ENCODE results near the gene LOXL3. TPM values are rescaled to one million over a fixed set of nuclear protein-coding genes. Genes with fewer than 3 reads are reported as not detected.

The LOXL3 gene
- total RNA-seq, 1 donor from 2014 or later = 24.2 TPM

DNA sequence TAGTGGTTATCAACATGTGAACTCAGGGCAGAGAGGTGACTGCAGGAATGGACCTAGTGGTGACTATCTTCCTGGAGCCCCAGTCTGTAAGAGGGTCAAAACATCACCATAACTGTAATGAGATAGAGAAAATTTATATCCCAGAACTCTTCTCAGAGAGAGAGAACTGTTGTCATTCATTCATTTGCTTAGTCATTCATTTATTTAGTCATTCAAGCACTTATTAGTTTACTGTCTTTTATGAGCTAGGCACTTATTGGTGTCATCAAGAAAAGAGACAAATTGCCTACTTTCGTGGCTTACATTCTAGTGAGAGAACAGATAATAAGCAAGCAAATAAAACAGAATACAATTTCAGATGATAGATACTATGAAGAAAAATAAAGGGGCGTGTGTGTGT lies 34.9 kb upstream of the LOXL3 start:
- Mint-ChIP-seq H3K27ac (no peak overlapping the region), H3K36me3 (no peaks in the 10 kb centered on the region), H3K9me3 (no peaks in the 10 kb centered on the region), H3K4me1 (peaks cover 21% of the 10 kb centered on the region), H3K4me3 (no peak overlapping the region), H3K27me3 (ENCODE audit: insufficient read depth, low read depth) (no peaks in the 10 kb centered on the region)
- no peak overlapping the region for H3K27ac ChIP-seq
- H2AFZ ChIP-seq (replicated peaks) = no peak overlapping the region
- no peaks in the 10 kb centered on the region for H4K20me1 ChIP-seq (ENCODE audit: low read depth)
- no peak for DNase-seq (ENCODE audit: low spot score)
- peaks cover 9% of the 10 kb centered on the region for H3K27me3 ChIP-seq
- no peak overlapping the region for H3K4me2 ChIP-seq
- TF ChIP-seq EZH2phosphoT487 (IDR thresholded peaks at IDR 0.05) = no peak
- TF ChIP-seq EZH2 (IDR thresholded peaks at IDR 0.05) = no peak
- TF ChIP-seq, protein P1, sequence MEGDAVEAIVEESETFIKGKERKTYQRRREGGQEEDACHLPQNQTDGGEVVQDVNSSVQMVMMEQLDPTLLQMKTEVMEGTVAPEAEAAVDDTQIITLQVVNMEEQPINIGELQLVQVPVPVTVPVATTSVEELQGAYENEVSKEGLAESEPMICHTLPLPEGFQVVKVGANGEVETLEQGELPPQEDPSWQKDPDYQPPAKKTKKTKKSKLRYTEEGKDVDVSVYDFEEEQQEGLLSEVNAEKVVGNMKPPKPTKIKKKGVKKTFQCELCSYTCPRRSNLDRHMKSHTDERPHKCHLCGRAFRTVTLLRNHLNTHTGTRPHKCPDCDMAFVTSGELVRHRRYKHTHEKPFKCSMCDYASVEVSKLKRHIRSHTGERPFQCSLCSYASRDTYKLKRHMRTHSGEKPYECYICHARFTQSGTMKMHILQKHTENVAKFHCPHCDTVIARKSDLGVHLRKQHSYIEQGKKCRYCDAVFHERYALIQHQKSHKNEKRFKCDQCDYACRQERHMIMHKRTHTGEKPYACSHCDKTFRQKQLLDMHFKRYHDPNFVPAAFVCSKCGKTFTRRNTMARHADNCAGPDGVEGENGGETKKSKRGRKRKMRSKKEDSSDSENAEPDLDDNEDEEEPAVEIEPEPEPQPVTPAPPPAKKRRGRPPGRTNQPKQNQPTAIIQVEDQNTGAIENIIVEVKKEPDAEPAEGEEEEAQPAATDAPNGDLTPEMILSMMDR (IDR thresholded peaks at IDR 0.05) = no peak
- H3K4me1 ChIP-seq = no peaks in the 10 kb centered on the region
- no peak overlapping the region for H3K4me3 ChIP-seq
- H3F3A ChIP-seq (ENCODE audit: low read depth) = no peaks in the 10 kb centered on the region
- no peaks in the 10 kb centered on the region for H3K9me3 ChIP-seq (ENCODE audit: low read depth)
- H3K36me3 ChIP-seq = no peaks in the 10 kb centered on the region
- no peaks in the 10 kb centered on the region for H3K79me2 ChIP-seq (ENCODE audit: low read depth)
- H3K9ac ChIP-seq = no peak overlapping the region

DNA sequence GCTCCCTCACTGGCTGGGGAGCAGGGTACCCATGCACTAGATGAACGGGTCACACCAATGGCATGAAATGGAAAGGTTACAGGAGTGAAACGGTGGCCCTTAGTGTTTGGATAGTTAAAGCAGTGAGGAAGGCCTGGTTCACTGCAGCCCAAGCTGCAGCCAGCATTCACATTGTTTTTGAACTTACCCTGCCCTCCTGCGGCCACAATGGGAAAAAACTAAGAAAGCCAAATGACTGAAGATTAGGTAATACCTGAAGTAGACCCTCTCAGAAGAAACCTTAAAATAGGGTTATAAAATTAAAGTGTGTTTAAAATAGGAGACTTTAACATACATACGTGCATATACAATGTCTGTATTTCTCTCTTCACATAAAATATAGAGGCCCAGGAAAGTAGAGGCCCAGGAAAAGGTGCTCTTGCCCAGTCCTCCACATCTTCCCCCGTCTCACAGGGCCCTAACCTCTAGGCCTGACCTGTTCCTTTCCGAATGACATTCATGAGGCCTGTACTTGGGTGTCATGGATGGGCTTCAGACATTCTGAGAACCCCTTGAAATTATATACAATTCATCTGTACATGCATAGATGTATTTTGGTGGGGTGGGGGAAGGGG lies 34.0 kb upstream of the LOXL3 start:
- no peaks in the 10 kb centered on the region for H3K4me1 ChIP-seq
- H3K27ac ChIP-seq = no peak overlapping the region
- H3K27me3 ChIP-seq = peaks cover 8% of the 10 kb centered on the region
- no peak for TF ChIP-seq EZH2phosphoT487 (IDR thresholded peaks at IDR 0.05)
- TF ChIP-seq, protein P1 (IDR thresholded peaks at IDR 0.05) = peak; percentile 73
- H3K9me3 Mint-ChIP-seq = no peaks in the 10 kb centered on the region
- no peaks in the 10 kb centered on the region for H4K20me1 ChIP-seq (ENCODE audit: low read depth)
- no peaks in the 10 kb centered on the region for H3K36me3 ChIP-seq
- no peaks in the 10 kb centered on the region for H3K79me2 ChIP-seq (ENCODE audit: low read depth)
- H3K4me3 ChIP-seq = no peak overlapping the region
- peak overlapping the region; percentile 78 for H2AFZ ChIP-seq (replicated peaks)
- peak overlapping the region; percentile 85 for H3K27ac Mint-ChIP-seq
- no peak overlapping the region for H3K4me2 ChIP-seq
- no peaks in the 10 kb centered on the region for H3F3A ChIP-seq (ENCODE audit: low read depth)
- peak; percentile 68 for DNase-seq (ENCODE audit: low spot score)
- H3K4me1 Mint-ChIP-seq = peaks cover 28% of the 10 kb centered on the region
- no peak overlapping the region for H3K9ac ChIP-seq
- no peaks in the 10 kb centered on the region for H3K9me3 ChIP-seq (ENCODE audit: low read depth)
- no peaks in the 10 kb centered on the region for H3K36me3 Mint-ChIP-seq
- H3K27me3 Mint-ChIP-seq (ENCODE audit: insufficient read depth, low read depth) = no peaks in the 10 kb centered on the region
- H3K4me3 Mint-ChIP-seq = peak overlapping the region; percentile 44

DNA sequence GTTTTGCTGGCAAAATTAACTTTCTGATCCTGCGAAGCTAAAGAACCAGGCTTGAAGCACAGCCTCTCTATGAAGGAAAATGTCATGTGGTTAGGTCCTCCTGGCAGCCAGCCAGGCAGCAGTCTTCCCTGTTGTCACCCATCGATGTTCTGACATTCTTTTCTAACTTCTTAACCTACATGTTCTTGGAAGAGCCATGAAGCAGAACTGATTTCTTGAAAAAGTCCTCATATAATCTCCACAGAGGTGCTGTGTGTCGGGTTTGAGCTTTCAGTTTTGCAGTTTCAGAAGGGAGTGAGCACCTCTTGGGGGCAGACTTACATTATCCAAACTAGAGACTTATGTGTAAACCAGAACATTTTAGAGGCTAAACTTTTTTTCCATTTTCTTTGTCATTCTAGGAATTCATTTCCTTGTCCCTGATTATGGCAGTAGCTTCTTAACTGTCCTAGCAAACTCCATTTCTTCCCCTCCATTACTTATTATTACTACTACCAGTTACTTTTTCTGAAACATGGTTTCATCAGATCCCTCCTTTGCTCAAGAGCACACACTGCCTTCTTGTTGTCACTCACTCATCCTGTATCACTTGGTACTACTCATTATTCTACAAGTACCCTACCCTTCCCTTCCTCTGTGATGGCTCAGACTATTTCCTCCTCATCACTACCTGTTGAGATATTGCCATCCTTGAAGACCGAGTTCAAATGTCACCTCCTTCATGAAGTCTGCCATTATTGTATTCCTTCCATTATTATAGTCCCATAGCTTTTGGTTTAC lies 31.9 kb upstream of the LOXL3 start:
- Histone ChIP-seq H3K9ac (no peak overlapping the region), H3F3A (ENCODE audit: low read depth) (no peaks in the 10 kb centered on the region), H4K20me1 (ENCODE audit: low read depth) (no peaks in the 10 kb centered on the region), H3K36me3 (no peaks in the 10 kb centered on the region), H3K27ac (no peak overlapping the region), H2AFZ (replicated peaks) (no peak overlapping the region), H3K4me3 (no peak overlapping the region), H3K79me2 (ENCODE audit: low read depth) (no peaks in the 10 kb centered on the region), H3K4me1 (no peaks in the 10 kb centered on the region), H3K27me3 (no peaks in the 10 kb centered on the region), H3K4me2 (no peak overlapping the region), H3K9me3 (ENCODE audit: low read depth) (no peaks in the 10 kb centered on the region)
- Mint-ChIP-seq H3K4me1 (peaks cover 28% of the 10 kb centered on the region), H3K36me3 (no peaks in the 10 kb centered on the region), H3K4me3 (no peak overlapping the region), H3K27ac (no peak overlapping the region), H3K9me3 (no peaks in the 10 kb centered on the region), H3K27me3 (ENCODE audit: insufficient read depth, low read depth) (no peaks in the 10 kb centered on the region)
- no peak for DNase-seq (ENCODE audit: low spot score)
- TF ChIP-seq EZH2phosphoT487 (IDR thresholded peaks at IDR 0.05) (no peak), EZH2 (IDR thresholded peaks at IDR 0.05) (no peak)
- TF ChIP-seq, protein P1 (IDR thresholded peaks at IDR 0.05) = no peak
